A549 treated with RU486 at 1 μM for 4 hours (cell line): Measurements from ENCODE around the gene ZFYVE28. TPM values are rescaled to one million over a fixed set of nuclear protein-coding genes. Genes with fewer than 3 reads are reported as not detected.

Experiments
- total RNA-seq: library from RNA; stranded (reverse); fragments of 200-300 nt; extraction: Qiagen RNA extraction; gene quantifications from 5 replicates; pipeline ENCODE4 v1.2.3, GENCODE V29; 2022; ENCODE audit warnings: low read depth

The ZFYVE28 gene
- total RNA-seq, result 1.7 to 2.5 TPM (median 2.2 TPM) in 5 replicates

DNA sequence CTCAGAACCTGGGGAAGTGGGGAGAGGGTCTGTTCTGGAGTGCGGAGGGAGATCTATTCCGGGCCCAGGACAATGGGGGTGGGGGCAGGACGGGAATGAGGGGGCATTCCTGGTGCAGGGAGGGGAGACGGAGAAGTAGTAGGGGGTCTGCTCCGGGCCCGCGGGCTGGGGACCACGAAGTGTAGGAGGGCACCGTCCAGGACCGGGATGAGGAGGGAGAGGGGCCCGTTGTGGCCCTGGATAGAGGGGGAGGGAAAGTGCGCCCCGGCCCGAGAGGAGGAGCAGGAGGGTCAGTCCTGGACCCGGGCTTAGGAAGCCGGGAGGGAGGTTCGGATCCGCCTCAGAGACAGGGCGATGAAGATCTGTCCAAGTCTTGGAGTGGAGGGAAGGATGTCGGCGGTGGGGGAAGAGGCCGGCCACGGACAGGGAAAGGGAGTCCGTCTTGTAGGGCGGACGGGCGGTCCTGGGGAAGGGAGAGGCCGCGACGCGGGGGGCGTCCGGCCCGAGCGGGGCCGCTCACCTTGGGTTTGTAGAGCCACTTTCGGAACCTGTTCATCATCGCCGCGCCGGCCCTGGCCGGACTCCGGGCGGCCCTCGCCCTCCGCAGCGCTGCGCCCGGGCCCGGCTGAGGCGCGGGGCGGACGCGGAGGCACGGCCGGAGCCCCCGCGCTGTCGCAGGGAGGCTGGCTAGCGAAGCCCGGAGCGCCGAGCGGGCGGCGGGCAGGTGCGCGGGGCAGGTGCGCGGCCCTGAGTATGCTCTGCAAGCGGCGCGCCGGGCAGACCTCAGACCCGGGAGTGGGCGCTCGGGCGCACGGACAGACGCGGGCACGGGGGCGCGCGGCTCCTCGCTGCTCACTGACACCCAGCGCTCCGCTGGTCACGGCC is at the start of gene ZFYVE28:
ZFYVE28 (minus strand) TSS at position 881 of the 885 bp plus-strand sequence; CDS start at position 559, 322 bp downstream.

DNA sequence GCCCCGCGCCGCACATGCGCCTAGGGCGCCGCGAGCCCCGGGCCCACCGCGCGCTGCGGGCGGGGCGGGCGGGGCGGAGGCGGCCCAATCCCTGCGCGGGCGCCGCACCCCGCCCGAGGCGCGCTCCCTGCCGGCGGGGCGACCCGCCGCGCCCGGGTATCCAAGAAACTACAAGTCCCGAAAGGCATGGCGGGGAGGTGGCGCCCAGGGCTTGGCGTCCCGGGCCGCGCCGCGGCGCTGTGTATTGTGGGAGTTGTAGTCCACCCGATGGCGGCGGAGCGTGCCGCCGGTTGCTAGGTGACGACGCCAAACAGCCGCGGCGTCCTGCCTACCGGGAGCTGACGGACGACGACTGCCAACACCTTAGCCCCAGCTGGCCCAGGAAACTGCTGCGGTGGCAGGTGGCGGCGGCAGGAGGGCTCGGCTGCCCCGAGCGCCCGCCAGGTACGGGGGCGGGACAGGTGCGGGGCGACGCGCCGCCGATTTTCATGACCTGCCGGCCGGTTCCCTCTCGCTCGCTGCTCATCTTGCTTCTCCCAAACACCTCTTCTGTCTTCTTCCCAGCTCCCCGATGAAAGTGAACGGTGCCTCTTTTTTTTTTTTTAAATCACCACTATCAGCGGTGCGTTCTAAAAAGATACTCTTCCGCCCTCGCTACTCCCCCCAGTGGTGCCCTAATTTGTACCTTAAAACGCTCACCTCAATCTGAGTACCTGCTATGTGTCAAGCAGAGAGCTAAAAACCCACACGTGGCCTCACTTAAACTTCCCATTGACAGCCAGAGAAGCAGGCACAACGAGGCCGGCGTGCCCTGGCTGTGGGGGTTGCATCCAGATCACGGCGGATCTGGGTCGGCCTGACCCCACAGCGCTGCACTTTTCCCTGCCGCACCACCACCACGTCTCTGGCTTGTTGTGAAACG is 466 bp upstream of the ZFYVE28 start, which contains the start of gene CFAP99:
CFAP99 (plus strand) TSS at position 306 of the 922 bp plus-strand sequence.

DNA sequence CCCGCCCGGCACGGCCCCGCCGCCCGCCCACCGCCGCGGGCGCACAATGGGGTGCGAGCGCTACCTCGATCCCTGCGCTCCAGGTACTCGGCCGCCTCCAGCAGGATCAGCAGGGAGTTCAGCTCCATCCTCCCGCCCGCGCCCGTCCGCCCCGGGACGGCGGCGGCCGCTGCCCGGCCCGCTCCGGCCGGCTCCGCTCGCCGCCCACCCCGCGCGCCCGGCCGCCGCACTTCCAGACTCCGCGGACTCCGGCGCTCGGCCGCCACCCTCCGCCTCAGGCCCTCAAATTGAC is 156.6 kb downstream of the ZFYVE28 start, which contains the start of gene MXD4:
MXD4 (minus strand) TSS at position 257 of the 292 bp plus-strand sequence; CDS start at position 128, 129 bp downstream.

DNA sequence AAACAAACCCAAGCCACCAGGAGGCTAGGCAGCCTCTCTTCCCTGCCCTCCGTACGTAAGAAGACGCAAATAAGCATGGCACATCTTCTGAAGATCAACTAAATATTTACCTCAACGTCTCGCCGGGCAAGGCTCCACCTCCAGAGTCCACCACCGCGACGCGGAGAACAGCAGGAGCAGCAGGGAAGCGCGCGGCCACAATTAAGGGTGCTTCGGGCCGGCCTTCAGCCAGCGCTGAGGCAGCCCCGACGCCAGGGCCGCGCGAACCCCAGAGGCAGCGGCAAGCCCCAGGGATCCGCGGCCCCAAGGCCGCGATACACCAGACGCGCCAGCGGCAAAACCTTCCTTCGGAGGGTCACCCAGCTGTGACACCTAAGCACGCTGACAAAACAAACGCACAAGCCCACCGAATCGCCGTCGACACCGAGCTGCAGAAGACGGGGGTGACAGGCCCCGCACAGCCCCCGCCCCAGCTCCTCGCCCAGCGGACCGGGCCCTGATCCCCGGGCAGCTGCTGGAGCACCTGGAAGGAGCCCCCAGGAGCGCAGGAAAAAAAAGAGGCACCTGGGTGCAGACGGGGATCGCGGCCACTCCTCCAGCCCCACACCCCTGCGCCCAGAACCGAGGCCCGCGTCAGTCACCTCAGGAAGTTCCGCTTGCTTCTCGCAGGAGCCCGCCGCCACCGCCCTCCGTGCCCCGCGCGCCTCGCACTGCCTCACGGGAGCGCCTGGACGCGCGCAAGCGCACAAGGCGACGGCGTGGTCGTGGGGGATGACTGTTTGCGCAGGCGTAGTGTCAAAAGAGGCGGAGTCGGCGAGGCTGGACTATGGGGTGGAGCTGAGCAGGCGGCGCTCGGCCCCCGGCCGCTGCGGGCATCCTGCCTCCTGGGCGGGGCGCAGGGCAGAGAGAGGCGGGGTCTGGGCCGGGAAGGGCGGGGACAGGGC is 176.8 kb downstream of the ZFYVE28 start, which contains the start of the genes HAUS3 and POLN:
HAUS3 (minus strand) TSS at position 712 of the 944 bp plus-strand sequence. CDS start 1,175 bp downstream, outside the sequence.
POLN (minus strand) TSS at position 712 of the 944 bp plus-strand sequence. CDS start 12,890 bp downstream, outside the sequence.

Other genes starting within 250 kb of the ZFYVE28 start
- gene HAUS3, start 176.5 kb downstream of the ZFYVE28 start, total RNA-seq, result 2.7 to 8.8 TPM (median 7.6 TPM) in 5 replicates
- gene POLN, start 176.5 kb downstream of the ZFYVE28 start, total RNA-seq, result 0.37 to 1.1 TPM (median 0.83 TPM) in 5 replicates
- gene MXD4, start 156.5 kb downstream of the ZFYVE28 start, total RNA-seq, result 10.3 to 20.6 TPM (median 16.7 TPM) in 5 replicates
- gene CFAP99, start 310 bp upstream of the ZFYVE28 start, total RNA-seq, result 0.07 to 0.22 TPM (median 0.15 TPM) in 4 of 5 replicates, not detected in the other
- 61.9 to 92.1 TPM (median 64.1 TPM) in 5 replicates for gene RNF4, start 50.5 kb upstream of the ZFYVE28 start, total RNA-seq
- 7.8 to 9.2 TPM (median 8.7 TPM) in 5 replicates for gene FAM193A, start 118.0 kb upstream of the ZFYVE28 start, total RNA-seq